ENCODE results near the gene DNAH10.
"Not testable (repeated sequence)": the region's sequence is repeated elsewhere in the genome, so short reads cannot be mapped to it uniquely, and the experiment has no call there.

DNA sequence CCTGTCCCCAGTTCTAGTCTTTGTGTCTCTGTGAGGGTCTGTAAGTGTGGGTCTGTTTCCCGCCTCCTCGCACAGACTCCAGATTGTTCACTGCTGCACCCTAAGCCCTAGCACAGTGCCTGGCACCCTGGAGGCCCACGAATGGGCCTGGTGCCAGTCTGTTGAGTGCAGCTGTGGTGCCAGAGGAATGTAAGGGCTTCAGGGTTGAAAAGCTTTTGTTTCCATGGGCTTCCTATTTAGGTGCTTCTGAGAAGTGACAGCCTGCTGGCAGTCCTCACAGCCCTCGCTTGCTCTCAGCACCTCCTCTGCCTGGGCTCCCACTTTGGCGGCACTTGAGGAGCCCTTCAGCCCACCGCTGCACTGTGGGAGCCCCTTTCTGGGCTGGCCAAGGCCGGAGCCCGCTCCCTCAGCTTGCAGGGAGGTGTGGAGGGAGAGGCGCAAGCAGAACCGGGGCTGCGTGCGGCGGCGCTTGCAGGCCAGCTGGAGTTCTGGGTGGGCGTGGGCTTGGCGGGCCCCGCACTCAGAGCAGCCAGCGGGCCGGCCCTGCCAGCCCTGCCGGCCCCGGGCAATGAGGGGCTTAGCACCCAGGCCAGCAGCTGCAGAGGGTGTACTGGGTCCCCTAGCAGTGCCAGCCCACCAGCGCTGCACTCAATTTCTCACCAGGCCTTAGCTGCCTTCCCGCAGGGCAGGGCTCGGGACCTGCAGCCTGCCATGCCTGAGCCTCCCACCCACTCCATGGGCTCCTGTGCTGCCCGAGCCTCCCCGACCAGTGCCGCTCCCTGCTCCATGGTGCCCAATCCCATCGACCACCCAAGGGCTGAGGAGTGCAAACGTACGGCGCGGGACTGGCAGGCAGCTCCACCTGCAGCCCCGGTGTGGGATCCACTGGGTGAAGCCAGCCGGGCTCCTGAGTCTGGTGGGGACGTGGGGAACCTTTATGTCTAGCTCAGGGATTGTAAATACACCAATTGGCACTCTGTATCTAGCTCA, 184.7 kb downstream of the DNAH10 start:
- not testable (repeated sequence) for TF ChIP-seq FOXP1 (CRISPR knock-in tag; IDR thresholded peaks at IDR 0.05; ENCODE audit: borderline replicate concordance); CTCF (IDR thresholded peaks at IDR 0.05); NR2C2 (CRISPR knock-in tag; IDR thresholded peaks at IDR 0.05); E2F4 (CRISPR knock-in tag; IDR thresholded peaks at IDR 0.05; ENCODE audit: borderline replicate concordance, low read depth); TEAD4 (CRISPR knock-in tag; IDR thresholded peaks at IDR 0.05)
- TF ChIP-seq, protein P1, sequence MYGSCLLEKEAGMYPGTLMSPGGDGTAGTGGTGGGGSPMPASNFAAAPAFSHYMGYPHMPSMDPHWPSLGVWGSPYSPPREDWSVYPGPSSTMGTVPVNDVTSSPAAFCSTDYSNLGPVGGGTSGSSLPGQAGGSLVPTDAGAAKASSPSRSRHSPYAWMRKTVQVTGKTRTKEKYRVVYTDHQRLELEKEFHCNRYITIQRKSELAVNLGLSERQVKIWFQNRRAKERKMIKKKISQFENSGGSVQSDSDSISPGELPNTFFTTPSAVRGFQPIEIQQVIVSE (CRISPR knock-in tag; IDR thresholded peaks at IDR 0.05; ENCODE audit: borderline replicate concordance) = not testable (repeated sequence)
